Measurements from ENCODE around the gene ALG3. TPM values are rescaled to one million over a fixed set of nuclear protein-coding genes. Genes with fewer than 3 reads are reported as not detected.

The ALG3 gene
- total RNA-seq, 1 experiment from 2014 or later = 62.2 TPM

DNA sequence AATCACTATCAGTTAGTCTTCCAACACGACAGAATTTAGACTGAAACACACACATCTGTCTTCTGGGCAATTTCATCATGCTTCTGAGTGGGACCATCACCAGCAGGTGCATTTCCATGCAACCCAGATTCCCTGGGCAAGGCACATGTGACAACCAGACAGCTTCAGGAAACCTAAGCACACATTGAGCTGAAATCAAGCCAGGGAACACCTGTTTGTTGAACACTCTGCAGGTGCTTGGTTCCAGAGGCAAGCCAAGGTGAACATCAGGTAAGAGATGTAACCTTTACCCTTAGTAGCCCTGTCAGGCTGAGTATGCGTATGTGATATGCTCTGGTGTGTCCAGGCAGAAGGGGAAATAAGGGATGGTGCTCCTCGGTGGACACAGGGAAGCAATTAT, 47.0 kb upstream of the ALG3 start:
- no peak overlapping the region for H3T11ph ChIP-seq (ENCODE audit: low read length)
- peaks cover 11% of the 10 kb centered on the region; the same call in 1 of the 2 replicates for H3K79me2 ChIP-seq (ENCODE audit: insufficient read depth, low read length)
- no peak for DNase-seq
- H2AK5ac ChIP-seq (ENCODE audit: insufficient read length, low read length) = no peak overlapping the region
- no peaks in the 10 kb centered on the region for H3K79me1 ChIP-seq (ENCODE audit: insufficient read depth, low read depth, low read length, poor library complexity, severe bottlenecking)
- no peak overlapping the region for H2BK15ac ChIP-seq (ENCODE audit: low read depth, low read length)
- no CpG with 5 or more reads among the region's 3 CpGs for WGBS (ENCODE audit: extremely low coverage, insufficient read length, low lambda C conversion rate)
- peaks cover 8% of the 10 kb centered on the region for H3K27me3 Mint-ChIP-seq (ENCODE audit: low read depth)
- no peak overlapping the region for H3K4me3 Mint-ChIP-seq
- H3K4me1 ChIP-seq (ENCODE audit: insufficient read depth, low read length) = no peaks in the 10 kb centered on the region
- TF ChIP-seq, protein P1, sequence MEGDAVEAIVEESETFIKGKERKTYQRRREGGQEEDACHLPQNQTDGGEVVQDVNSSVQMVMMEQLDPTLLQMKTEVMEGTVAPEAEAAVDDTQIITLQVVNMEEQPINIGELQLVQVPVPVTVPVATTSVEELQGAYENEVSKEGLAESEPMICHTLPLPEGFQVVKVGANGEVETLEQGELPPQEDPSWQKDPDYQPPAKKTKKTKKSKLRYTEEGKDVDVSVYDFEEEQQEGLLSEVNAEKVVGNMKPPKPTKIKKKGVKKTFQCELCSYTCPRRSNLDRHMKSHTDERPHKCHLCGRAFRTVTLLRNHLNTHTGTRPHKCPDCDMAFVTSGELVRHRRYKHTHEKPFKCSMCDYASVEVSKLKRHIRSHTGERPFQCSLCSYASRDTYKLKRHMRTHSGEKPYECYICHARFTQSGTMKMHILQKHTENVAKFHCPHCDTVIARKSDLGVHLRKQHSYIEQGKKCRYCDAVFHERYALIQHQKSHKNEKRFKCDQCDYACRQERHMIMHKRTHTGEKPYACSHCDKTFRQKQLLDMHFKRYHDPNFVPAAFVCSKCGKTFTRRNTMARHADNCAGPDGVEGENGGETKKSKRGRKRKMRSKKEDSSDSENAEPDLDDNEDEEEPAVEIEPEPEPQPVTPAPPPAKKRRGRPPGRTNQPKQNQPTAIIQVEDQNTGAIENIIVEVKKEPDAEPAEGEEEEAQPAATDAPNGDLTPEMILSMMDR (conservative IDR thresholded peaks at IDR 0.05) = no peak
- H2BK12ac ChIP-seq (ENCODE audit: insufficient read length, low read depth, low read length) = no peak overlapping the region
- peaks cover 6% of the 10 kb centered on the region for H3K23me2 ChIP-seq (ENCODE audit: insufficient read length, low read depth, low read length, poor library complexity, severe bottlenecking)
- H2BK120ac ChIP-seq (ENCODE audit: low read depth, low read length, poor library complexity, severe bottlenecking) = no peak overlapping the region
- no peak overlapping the region for H3K4ac ChIP-seq (ENCODE audit: low read depth, low read length)
- no peak overlapping the region for H3K23ac ChIP-seq (ENCODE audit: insufficient read length, low read depth, low read length)
- no peaks in the 10 kb centered on the region for H3K27me3 ChIP-seq (ENCODE audit: insufficient read depth, low read length)
- no peaks in the 10 kb centered on the region for H3K9me3 ChIP-seq (ENCODE audit: control insufficient read depth, low read depth, low read length)
- no peak overlapping the region for H3K4me2 ChIP-seq (ENCODE audit: insufficient read depth, insufficient read length, low read length)
- no peak overlapping the region for H2BK5ac ChIP-seq (ENCODE audit: insufficient read length, low read length)
- H4K5ac ChIP-seq (ENCODE audit: insufficient read length, low read depth, low read length) = no peak overlapping the region
- no peak overlapping the region for H3K18ac ChIP-seq (ENCODE audit: insufficient read length, low read depth, low read length)
- H3K27ac Mint-ChIP-seq = no peak overlapping the region
- no peak overlapping the region for H2AFZ ChIP-seq (ENCODE audit: low read length)
- no peak overlapping the region for H3K14ac ChIP-seq (ENCODE audit: insufficient read depth, low read length)
- H3K4me1 Mint-ChIP-seq = peaks cover 9 to 11% of the 10 kb centered on the region in 2 experiments
- H4K20me1 ChIP-seq (ENCODE audit: control insufficient read depth, insufficient read depth, insufficient read length) = no peaks in the 10 kb centered on the region
- H3K36me3 Mint-ChIP-seq (ENCODE audit: insufficient read depth in 1 of 3, low read depth in 3 of 3) = peaks cover 11 to 14% (median 12%) of the 10 kb centered on the region in 3 experiments; a peak in 6 of 7 replicates
- H4K91ac ChIP-seq (ENCODE audit: insufficient read length, low read depth, low read length) = no peak overlapping the region
- H2BK20ac ChIP-seq (ENCODE audit: low read depth, low read length, poor library complexity, severe bottlenecking) = no peak overlapping the region
- H3K27ac ChIP-seq (ENCODE audit: insufficient read length, low read depth, low read length) = no peak overlapping the region
- no peak overlapping the region for H4K8ac ChIP-seq (replicated peaks; ENCODE audit: insufficient read length, low read depth, low read length)
- H3K56ac ChIP-seq (ENCODE audit: insufficient read length, low read depth, low read length) = no peak overlapping the region
- no peaks in the 10 kb centered on the region; a peak in 1 of 5 replicates for H3K9me3 Mint-ChIP-seq
- H3K9ac ChIP-seq (ENCODE audit: extremely low read depth, insufficient read length, low read length) = no peak overlapping the region
